Measurements from ENCODE around the gene PROCA1. TPM values are rescaled to one million over a fixed set of nuclear protein-coding genes. Genes with fewer than 3 reads are reported as not detected.

Gene PROCA1
- total RNA-seq (2022; extraction: Qiagen RNA extraction), result 0.93 to 1.2 TPM (median 1.2 TPM) in 5 replicates

GRCh38 chr17:28711723-28712031 lies at the start of gene PROCA1:
TSS of gene PROCA1 (minus strand) at chr17:28711888. CDS start at chr17:28711660, 228 bp downstream.

GRCh38 chr17:28743243-28744103 lies 31.8 kb upstream of the PROCA1 start, which contains the start of gene TRAF4:
TSS of gene TRAF4 (plus strand) at chr17:28744011. CDS start at chr17:28744113, 102 bp downstream.

GRCh38 chr17:28728364-28729200 lies 16.9 kb upstream of the PROCA1 start, which contains the start of gene NEK8:
TSS of gene NEK8 (plus strand) at chr17:28728788. CDS start at chr17:28728814, 26 bp downstream.

GRCh38 chr17:28726226-28726626 lies 14.5 kb upstream of the PROCA1 start, which contains the start of gene TLCD1:
TSS of gene TLCD1 (minus strand) at chr17:28726233. CDS start at chr17:28726097, 136 bp downstream.

GRCh38 chr17:28717578-28718332 lies 6.1 kb upstream of the PROCA1 start, which contains the start of gene RAB34:
TSS of gene RAB34 (minus strand) at chr17:28717868. CDS start at chr17:28717266, 602 bp downstream.

GRCh38 chr17:28661635-28662526 lies 49.8 kb downstream of the PROCA1 start, which contains the start of the genes SDF2 and SUPT6H:
TSS of gene SDF2 (minus strand) at chr17:28661906. CDS start at chr17:28661876, 30 bp downstream.
TSS of gene SUPT6H (plus strand) at chr17:28662205. CDS start at chr17:28673402, 11,197 bp downstream.

Other genes with a start within 250 kb of the PROCA1 start
- 0.08 to 0.18 TPM (median 0.12 TPM) in 5 replicates for gene SLC13A2, start 238.2 kb downstream of the PROCA1 start, total RNA-seq (2022; extraction: Qiagen RNA extraction)
- gene FOXN1, start 205.5 kb downstream of the PROCA1 start, total RNA-seq (2022; extraction: Qiagen RNA extraction), result 0.02 to 0.05 TPM in 2 of 5 replicates, not detected in the others
- 24.2 to 31.7 TPM (median 27.6 TPM) in 5 replicates for gene UNC119, start 159.3 kb downstream of the PROCA1 start, total RNA-seq (2022; extraction: Qiagen RNA extraction)
- 54.6 to 64.5 TPM (median 63.2 TPM) in 5 replicates for gene PIGS, start 140.4 kb downstream of the PROCA1 start, total RNA-seq (2022; extraction: Qiagen RNA extraction)
- gene ALDOC, start 135.0 kb downstream of the PROCA1 start, total RNA-seq (2022; extraction: Qiagen RNA extraction), result 1.3 to 2.7 TPM (median 2.1 TPM) in 5 replicates
- 67.0 to 80.7 TPM (median 73.4 TPM) in 5 replicates for gene SPAG5, start 112.9 kb downstream of the PROCA1 start, total RNA-seq (2022; extraction: Qiagen RNA extraction)
- gene RSKR, start 97.7 kb downstream of the PROCA1 start, total RNA-seq (2022; extraction: Qiagen RNA extraction), result 3.1 to 5.5 TPM (median 3.9 TPM) in 5 replicates
- 47.0 to 74.1 TPM (median 53.2 TPM) in 5 replicates for gene BLTP2, start 66.7 kb downstream of the PROCA1 start, total RNA-seq (2022; extraction: Qiagen RNA extraction)
- gene SDF2, start 50.0 kb downstream of the PROCA1 start, total RNA-seq (2022; extraction: Qiagen RNA extraction), result 80.3 to 86.5 TPM (median 81.6 TPM) in 5 replicates
- 68.7 to 82.6 TPM (median 69.4 TPM) in 5 replicates for gene SUPT6H, start 49.7 kb downstream of the PROCA1 start, total RNA-seq (2022; extraction: Qiagen RNA extraction)
- gene RAB34, start 6.0 kb upstream of the PROCA1 start, total RNA-seq (2022; extraction: Qiagen RNA extraction), result 210 to 239 TPM (median 227 TPM) in 5 replicates
- 1,477 to 2,445 TPM (median 2,273 TPM) in 5 replicates for gene RPL23A, start 8.1 kb upstream of the PROCA1 start, total RNA-seq (2022; extraction: Qiagen RNA extraction)
- gene TLCD1, start 14.3 kb upstream of the PROCA1 start, total RNA-seq (2022; extraction: Qiagen RNA extraction), result 29.1 to 47.2 TPM (median 43.1 TPM) in 5 replicates
- gene NEK8, start 16.9 kb upstream of the PROCA1 start, total RNA-seq (2022; extraction: Qiagen RNA extraction), result 3.6 to 4.7 TPM (median 4.2 TPM) in 5 replicates
- 61.0 to 85.9 TPM (median 81.0 TPM) in 5 replicates for gene TRAF4, start 32.1 kb upstream of the PROCA1 start, total RNA-seq (2022; extraction: Qiagen RNA extraction)
- 37.6 to 44.6 TPM (median 41.0 TPM) in 5 replicates for gene FAM222B, start 130.9 kb upstream of the PROCA1 start, total RNA-seq (2022; extraction: Qiagen RNA extraction)
- gene ERAL1, start 143.1 kb upstream of the PROCA1 start, total RNA-seq (2022; extraction: Qiagen RNA extraction), result 86.8 to 92.5 TPM (median 88.1 TPM) in 5 replicates
- 78.7 to 90.2 TPM (median 85.3 TPM) in 5 replicates for gene FLOT2, start 185.8 kb upstream of the PROCA1 start, total RNA-seq (2022; extraction: Qiagen RNA extraction)
- gene DHRS13, start 191.2 kb upstream of the PROCA1 start, total RNA-seq (2022; extraction: Qiagen RNA extraction), result 5.6 to 6.9 TPM (median 6.5 TPM) in 5 replicates
- gene PHF12, start 239.6 kb upstream of the PROCA1 start, total RNA-seq (2022; extraction: Qiagen RNA extraction), result 29.2 to 36.2 TPM (median 32.2 TPM) in 5 replicates

Data from A549 treated with Hydrocortisone at 1 μM for 4 hours (cell line).